GM19328 (cell line): Measurements from ENCODE around the gene RAMP1.
"Not testable (repeated sequence)": the region's sequence is repeated elsewhere in the genome, so short reads cannot be mapped to it uniquely, and the experiment has no call there.

Experiments used
- ATAC-seq: cut with Tn5 transposase; IDR thresholded peaks from one replicate; pipeline ENCODE4 v1.9.1; 2021; ENCODE audit warnings: mild to moderate bottlenecking, moderate library complexity; ENCODE audit not compliant: unreplicated experiment

Gene RAMP1

DNA sequence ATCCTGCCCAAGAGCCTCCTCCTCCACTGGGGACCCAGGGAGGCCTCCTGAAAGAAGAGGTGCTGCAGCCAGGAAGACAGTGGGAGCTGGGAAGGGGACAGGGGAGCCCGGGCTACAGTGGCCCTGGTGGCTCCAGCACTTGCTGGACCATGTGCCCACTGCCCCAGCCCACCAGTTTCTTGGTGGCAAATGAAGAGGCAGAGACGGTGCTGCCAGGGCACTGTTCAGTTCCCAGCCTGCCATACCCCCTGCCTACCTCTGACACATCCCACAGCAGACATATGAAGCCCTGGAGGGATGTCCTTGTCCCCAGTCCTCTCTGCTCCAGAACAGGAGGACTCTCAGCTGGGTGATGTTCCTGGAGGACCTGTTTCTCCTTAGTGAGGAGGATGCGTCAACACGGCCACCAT, 3.7 kb downstream of the RAMP1 start:
- ATAC-seq: no peak

DNA sequence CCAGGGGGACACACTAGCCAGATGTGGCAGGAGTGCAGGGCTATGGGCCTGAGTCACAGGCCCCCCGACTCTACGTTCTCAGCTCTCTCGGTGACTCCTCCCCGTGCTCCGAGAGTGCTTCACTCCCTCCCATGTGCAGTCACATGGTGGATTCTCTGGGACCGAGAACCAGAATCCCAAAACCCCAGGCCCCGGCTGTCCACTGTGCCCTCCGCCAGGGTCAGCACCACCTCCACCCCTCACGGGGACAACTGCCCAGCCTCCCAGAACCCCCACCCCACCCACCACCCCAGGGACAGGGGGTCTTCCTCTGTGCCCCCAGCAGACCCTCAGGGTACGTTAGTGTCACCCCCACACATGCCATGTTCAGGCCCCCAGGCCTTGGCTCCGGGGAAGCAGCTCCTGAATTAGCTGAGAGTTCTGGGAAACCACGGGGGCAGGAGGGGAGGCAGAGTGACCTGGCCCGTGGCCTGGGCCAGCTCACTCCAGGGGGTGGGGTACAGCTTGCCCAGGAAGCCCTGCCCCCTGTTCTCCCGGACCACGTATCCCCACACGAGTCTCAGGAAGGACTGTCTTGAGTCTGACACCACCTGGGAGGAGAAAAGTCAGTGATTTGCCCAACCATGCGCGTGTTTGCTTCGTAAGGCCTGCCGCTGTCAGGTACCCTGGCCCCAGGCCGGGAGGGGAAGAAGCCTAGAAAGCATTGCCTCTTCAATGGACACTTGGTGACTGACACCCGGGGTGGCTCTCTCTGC, 4.4 kb downstream of the RAMP1 start:
- ATAC-seq: no peak

DNA sequence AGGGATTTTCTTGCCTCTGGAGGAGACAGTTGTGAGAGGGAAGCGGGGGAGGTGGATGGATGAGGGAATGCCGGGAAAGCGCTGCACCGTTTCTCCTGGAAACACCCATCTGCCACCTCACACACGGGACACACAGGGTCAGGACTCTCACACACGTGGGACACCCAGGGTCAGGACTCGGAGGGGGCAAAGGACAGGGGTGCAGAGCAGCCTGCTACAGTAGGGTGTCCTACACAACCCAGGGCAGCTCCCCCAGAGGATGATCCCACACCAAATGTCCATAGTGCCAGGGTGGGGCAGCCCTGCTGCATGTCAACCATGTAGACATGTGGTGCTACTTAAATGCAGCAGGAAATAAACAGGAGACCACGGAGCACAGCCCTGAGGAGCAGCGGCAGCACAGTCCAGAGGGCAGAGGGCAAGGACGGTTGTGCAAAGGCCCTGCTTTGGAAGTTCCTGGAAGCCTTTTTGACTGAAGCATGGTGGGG, 5.1 kb downstream of the RAMP1 start:
- ATAC-seq: no peak

DNA sequence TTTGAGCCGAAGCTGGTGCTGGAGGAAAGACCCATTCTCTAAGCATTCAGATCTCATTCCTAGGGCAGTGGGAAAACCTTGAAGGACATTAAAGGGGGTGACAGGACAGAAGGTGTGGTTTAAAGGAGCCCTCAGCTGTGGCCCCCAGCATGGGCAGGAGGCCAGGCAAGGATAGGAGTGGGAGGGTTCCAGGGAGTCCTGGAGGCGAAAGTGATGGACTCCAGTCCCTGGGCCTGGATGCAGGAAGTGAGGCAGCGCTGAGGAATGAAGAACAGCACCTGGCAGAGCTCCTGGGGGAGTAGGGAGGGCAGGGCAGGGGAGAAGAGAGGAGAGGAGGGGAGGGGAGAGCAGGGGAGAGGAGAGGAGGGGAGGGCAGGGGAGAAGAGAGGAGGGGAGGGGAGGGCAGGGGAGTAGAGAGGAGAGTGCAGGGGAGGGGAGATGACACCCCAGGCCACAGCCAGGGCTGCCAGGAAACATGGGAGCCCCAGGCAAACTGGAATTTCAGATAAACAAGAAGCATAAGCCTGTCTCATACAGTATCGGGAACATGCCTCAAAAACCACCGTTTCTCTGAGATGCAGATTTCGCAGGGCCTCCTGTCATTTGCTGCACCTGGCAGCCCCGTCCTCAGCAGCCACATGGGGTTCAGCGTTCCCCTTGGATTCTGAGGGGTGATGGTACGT, 5.7 kb downstream of the RAMP1 start:
- no peak for ATAC-seq

DNA sequence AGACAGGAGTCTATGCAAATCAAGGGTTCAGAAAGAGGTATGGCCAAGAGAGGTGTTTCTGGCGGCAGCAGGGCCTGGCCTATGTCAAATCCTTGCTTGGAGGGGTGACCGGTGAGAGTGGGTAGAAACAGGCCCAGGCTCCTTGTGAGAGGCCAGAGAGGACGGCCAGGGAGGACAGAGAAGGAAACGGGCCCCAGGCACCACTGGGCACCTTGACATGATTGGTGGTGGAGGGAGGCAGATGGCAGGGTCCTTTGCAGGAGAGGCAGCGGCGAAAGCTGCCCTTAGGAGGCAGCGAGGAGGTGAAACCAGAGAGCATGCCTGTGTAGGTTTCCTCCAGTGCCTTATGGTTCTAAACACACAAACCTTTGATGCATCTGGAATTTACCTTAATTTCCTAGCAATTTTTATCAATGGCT, 6.2 kb downstream of the RAMP1 start:
- no peak for ATAC-seq

DNA sequence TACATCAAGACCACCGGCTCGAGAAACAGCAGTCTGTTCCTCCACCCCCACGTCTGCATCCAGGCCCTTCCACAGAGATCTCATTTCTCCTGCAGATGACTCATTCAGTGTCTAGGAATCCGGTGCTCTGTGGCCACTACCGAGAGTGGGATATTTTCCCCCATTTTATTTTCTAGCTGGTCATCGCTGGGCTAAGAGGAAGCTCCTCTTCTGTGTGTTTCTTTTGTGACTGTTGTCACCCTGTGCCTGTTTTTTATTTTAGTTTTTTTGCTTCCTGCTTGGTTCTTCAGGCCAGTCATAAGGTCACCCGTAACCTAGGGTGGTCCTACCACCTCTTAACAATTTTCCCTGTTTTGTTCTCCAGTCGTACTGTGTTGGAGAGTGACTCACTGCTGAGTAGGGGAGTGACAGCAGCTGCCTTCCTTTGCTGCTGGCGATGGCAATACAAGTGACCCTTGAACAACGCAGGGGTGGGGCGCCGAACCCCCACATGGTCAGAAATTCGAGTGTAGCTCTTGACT, 6.7 kb downstream of the RAMP1 start:
- ATAC-seq: no peak

DNA sequence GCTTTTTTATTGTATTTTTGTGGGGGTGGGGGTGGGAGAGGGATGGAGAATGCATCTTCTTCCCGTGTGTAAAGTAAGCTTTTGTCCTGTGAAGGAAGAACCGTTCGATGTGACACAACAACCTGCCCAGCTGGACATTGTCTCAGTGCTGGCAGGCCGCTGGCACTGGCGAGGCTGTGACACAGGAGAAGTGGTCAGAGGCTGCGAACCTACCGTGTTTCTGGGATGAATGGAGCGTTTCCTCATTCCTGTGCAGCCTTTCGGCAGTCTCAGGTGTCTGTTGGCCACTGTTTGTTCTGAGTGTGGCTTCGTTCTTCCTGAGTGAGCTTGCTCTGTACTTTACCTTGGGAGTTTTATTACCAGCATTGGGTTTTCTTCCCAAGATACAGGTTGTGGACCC, 8.0 kb downstream of the RAMP1 start:
- no peak for ATAC-seq

DNA sequence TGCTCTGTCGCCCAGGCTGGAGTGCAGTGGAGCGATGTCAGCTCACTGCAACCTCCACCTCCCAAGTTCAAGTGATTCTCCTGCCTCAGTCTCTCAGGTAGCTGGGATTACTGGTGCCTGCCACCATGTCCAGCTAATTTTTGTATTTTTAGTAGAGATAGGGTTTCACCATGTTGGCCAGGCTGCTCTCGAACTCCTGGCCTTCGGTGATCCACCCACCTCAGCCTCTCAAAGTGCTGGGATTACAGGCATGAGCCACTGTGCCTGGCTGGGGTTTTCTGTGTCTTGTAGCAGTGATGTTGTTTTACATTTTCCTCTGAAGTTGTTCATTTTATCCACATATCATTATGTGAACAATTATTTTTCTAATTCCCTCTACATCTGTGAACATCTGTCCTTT, 8.7 kb downstream of the RAMP1 start:
- ATAC-seq: not testable (repeated sequence)

DNA sequence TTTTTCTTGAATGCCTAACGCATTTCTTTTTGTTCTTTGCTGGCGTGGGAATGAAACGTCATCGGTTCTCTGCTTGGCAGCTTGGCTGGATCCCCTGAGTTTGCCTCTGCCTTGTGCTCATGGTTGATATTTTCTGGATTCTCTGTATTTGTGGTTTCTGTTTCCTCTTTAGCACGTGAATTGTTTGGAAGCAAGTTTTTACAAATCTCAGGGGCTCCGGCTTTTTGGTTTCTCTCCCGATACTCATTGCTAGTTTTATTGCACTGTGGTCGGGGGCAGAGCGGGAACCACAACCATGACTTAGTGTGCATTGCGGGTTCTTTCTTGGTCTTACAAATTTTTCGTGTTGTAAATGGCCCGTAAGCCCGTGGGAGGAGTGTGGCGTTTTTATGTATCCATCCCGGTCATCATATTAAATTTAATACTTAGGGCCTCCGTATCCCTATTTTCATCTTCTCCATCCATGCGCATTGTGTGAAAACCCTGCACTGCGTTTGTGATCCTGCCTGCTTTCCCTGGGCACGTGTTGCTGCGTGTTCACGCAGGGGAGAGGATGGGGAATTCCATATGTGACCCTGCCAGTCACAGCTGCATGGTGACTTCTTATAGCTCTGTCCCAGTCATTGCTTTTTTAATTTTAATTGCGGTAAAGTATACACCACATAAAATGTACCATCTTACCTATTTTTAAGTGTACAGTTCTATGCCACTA, 9.4 kb downstream of the RAMP1 start:
- ATAC-seq: no peak

DNA sequence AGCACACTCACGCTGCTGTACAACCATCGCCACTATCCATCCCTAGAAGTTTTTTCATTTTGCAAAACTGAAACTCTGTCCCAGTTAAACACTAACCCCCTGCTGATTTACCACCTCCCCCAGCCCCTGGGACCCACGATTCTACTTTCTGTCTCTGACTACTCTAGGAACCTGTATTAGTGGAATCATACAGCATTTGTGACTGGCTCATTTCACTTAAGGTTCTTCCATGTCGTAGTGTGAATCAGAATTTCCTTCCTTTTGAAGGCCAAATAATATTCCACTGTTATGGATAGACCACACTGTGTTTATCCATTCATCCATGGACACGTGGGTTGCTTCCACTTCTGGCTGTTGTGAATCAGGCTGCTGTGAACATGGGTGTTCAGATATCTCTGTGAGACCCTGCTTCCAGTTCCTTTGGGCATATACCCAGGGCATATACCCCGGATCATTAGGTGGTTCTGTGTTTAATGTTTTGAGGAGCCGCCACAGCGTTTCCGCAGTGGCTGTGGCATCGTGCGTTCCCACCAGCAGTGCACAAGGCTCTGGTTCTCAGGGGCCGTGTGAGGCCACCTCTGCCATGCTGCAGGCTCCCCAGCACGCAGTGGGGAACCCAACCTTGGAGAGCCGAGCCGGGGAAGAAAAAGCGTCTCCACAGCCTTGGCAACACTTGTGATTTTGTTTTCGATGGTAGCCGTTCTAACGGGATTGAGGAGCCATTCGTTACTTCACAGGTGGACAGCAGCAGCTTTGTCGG, 10.1 kb downstream of the RAMP1 start:
- ATAC-seq: no peak

DNA sequence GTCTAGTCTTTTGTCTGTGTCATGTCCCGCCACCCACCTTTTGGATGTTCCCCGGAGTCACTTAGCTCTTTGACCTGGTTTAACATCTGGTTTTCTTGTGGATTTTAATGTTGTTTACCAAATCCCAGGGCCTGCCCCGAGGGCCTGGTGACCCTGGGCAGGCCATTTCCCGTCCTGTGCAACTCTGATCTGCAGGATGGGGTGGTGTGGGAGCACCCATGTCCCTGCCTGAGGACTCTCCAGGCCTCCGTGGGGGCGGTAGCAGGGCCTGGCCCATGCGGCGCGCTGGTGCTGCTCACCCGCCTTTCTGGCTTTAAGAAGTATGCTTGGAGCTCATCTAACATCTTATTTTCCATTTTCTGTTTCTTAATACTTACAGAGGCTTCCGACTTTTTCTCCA, 10.7 kb downstream of the RAMP1 start:
- no peak for ATAC-seq

DNA sequence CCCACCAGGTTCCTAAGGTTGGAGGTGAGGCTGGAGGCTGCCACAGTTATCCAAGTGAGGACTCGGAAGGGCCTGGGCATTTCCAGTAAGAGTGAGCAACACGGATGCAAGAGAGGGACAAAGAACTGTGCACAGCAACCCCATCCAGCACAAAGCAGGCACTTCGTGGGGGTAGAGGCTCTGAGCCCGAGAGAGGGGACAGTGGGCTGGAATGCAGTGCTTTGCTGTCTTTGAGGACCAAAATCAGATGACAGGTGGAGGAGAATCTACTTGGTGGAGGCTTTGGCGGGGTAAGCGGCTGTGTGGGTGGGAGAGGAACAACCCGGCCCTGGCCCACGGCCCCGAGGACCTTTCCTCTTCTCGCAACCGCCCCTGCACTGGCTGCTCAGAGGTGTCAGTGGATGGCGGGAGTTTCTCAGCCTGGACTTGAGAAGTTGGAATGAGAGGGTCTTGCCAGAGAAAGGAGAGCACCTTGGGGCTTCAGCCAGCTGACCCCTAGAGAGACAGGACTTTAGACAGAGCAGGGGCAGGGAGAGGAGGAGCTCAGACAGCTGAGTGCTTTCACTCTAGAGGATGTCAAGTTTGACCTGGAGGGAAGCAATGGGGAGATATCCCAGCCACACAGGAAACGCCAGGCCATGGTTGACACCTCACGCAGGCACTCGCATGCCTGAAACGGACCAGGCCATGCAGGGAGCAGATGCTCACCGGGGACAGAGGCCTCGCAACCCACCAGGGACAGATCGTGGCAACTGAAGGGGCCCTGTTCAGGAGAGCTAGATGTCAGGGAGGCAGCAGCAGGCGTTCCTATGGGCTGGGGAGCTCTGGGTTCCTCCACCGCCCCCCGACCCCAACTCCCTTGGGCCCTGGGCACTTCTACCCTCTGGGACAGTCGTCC, 11.6 kb downstream of the RAMP1 start:
- no peak for ATAC-seq

DNA sequence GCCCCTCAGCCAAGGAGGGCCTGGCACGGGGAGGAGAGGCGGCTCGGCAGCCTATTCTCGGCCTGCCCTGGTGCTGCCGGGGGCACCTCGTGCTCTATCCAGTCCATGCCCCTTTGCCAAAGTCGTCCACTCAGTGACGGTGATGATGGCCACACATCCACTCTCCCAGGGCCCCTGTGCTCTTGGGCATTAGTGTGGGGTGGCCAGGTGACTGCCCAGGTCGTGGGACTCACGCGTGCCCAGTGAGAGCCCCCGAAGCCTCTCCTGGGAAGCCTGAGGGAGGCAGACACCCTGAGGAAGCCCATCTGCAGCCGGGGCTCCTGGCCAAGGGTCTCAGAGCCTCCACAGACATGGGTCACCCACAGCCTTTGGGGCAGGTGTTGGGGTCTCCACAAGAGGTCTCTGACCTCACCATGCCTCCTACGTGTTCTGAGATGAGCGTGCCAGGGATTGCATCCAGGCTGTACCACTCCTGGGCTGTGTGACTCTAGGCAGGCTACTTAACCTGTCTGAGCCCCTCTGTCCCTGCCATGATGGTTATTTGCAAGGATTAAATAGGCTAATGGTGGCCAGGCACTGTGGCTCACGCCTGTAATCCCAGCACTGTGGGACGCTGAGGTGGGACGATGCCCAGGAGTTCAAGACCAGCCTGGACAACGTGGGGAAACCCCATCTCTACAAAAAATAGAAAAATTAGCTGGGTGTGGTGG, 12.9 kb downstream of the RAMP1 start:
- no peak for ATAC-seq

DNA sequence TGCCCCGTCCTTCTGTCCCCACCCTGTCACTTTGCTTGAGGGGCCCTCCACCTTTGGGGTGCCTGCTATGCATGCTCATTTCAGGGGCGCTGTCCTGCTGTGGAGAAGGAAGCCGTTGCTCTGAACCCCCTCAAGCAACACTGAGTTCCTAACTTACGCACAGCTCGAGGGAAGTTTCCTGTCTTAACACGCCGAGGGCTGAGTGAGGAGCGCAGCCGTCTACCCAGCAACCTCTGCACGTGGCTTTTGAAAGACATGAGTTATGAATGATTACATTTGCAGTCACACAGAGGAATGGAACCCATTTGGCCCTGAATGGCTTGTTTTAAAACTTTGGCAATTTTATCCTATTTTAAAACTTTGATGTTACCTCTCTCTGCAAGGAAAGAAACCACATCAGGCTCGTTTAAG, 14.0 kb downstream of the RAMP1 start:
- ATAC-seq: no peak

DNA sequence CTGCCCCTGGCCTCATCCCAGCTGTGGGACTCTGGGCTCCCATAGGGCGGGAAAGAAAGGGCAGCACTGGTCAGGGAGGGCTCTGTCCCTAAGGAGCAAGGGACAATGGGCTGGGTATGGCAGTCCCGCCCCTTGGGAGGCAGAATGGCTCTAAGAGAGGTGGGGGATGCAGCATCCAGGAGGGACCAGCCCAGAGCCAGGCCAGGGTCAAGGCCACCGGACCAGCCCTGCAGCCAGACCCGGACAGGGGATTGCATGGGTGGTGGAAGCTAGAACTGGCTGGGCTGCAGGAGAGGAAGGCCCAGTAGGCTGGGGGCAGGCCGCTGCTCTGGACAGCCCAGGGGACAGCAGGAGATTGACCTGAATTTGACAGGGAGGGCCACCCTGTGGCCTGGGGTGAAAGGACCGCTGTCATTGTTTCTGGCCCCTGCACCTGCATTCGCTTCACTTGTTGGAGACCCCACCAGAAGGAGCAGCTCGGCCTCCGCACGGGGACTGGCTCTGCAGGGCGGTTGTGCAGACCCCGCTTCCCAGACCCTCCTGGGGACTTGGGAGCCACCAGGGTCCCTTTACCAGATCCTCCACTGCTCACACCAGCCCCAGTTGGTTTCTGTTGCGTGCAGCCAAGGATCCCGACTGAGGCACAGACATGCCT, 14.6 kb downstream of the RAMP1 start:
- ATAC-seq: no peak

DNA sequence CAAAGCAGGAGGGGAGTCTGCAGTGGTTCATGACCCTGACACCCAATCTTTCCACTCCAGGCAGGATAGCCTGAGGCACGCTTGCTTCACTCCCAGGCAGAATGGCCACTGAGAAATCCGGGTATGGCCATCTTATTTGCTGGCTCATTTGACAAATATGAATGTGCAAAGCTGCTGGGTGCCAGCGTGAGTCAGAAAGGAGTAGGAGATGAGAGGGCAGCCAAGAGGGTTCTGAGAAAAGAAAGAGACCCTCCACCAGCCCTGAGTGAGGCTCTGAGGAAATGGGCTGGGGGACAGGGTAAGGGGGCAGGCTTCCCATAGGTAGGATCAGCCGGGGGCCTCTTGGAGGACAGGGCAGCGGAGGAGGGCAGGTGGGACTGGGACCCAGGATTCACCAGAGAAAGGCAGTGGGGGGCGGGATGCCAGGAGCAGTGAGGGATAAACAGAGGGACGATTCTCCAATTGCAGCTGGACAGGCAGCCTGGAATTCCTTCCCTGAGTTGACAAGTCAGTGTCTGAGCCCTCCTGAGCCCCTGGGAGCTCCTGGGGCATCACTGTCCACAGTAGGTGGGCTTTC, 15.2 kb downstream of the RAMP1 start:
- no peak for ATAC-seq

DNA sequence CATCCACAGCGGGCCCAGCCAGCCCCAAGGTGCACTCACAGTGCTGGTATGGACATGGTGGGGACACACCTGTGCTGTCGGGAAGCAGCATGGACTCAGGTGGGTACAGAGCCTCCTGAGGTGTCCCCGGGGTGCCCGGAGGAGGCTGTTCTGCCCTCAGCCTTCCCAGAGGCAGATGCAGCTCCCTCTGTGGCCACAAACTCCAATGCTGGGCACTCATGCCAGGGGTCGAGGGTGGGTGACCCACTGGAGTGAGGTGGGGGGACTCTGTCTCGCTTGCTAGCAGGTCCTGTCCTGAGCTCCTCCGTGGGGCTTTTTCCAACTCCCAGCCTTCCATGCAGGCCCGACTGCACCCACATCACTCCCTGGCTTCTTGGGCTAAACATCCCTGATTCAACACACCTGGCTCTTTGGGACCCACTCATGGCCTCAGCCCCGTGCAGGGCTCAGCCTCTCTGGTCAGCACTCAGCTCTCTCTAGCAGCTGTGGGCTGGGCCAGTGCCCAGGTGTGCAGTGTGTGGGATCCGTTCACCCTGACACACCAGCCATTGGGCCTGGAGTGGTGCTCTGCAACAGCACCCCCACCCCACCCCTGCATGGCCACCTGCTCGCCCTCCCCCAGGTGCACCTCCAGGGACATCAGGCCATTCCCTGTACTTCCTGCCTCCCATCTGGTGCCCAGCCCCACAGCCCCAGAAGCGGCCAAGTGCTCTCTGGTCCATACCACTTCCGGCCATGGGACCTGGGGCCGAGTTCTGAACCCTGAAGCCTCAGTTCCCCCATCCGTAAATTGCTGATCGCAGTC, 16.0 kb downstream of the RAMP1 start:
- ATAC-seq: no peak
